HUES48 (cell line): ENCODE results near the gene ITPR1.

Experiments used
- H3K27ac ChIP-seq: one replicate; pipeline ENCODE4 v1.7.0; 2013; ENCODE audit warnings: low read depth, low read length, inconsistent platforms
- H3K27me3 ChIP-seq: 2 replicates; pipeline ENCODE4 v1.6.1; 2013; ENCODE audit warnings: mild to moderate bottlenecking, low read length; ENCODE audit not compliant: control insufficient read depth, insufficient read depth
- H3K36me3 ChIP-seq: 2 replicates; pipeline ENCODE4 v1.6.1; 2013; ENCODE audit warnings: low read length; ENCODE audit not compliant: control insufficient read depth, insufficient read depth
- H3K4me1 ChIP-seq: 2 replicates; pipeline ENCODE4 v1.6.1; 2013; ENCODE audit warnings: mild to moderate bottlenecking, low read length; ENCODE audit not compliant: control insufficient read depth, insufficient read depth
- H3K4me3 ChIP-seq: 2 replicates; pipeline ENCODE4 v1.5.1; 2013; ENCODE audit warnings: mild to moderate bottlenecking, low read depth, low read length
- H3K9ac ChIP-seq: 2 replicates; pipeline ENCODE4 v1.6.1; 2013; ENCODE audit warnings: mild to moderate bottlenecking, low read depth, low read length, moderate library complexity
- H3K9me3 ChIP-seq: 2 replicates; pipeline ENCODE4 v1.6.1; 2013; ENCODE audit warnings: low read length; ENCODE audit not compliant: control insufficient read depth, insufficient read depth

ITPR1 gene

DNA sequence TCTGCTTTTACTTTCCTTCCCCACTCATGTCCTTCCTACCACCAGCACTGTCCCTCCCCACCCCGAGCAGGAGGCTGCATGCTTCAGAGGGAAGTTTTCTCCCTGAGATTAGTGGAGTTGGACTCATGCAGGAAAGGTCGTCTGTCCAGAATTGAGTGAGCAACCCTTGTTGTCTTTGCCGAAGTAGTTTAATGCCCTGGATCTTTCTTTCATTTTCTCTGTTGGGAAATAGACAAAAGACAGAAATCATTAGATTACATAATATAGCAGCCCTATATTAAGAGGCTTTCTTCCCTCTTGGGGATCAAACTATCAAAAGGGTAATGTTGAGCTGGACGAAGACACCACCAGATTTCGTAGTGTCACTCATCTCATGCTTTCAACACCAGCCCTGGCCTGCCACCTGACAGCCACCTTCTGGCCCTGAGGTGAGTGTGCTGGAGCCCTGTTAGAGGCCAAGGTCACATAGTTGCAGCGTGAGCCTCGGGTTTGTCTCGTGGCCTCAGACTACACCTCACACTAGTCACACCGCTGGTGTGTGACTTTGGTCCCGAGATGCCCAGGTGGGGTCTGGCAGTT lies 231.0 kb downstream of the ITPR1 start:
- Histone ChIP-seq H3K27ac (no peak overlapping the region), H3K9ac (no peak overlapping the region)

DNA sequence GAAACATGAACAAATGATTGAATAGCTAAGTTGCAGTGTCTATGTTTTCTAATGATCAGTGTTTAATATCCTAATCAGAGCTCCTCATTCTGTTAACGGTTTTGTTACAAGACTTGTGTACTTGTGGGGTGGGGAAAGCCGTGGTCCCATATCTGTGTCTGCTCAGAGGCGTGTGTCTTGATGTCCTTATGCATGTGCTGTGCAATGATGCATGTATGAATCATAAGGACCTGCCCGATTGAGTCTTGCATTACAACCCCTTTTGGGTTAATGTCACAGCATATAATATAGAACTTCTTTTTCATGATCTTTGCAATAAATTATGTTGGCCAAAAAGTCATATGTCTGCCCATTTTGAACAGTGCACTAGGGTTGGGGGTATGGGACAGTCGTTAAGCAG lies 233.4 kb downstream of the ITPR1 start:
- Histone ChIP-seq H3K4me1 (peaks cover 10% of the 10 kb centered on the region), H3K36me3 (no peaks in the 10 kb centered on the region), H3K9me3 (no peaks in the 10 kb centered on the region), H3K27me3 (no peaks in the 10 kb centered on the region), H3K4me3 (no peak overlapping the region), H3K27ac (no peak overlapping the region), H3K9ac (no peak overlapping the region)

More for the DNA sequence above, 231.0 kb downstream of the ITPR1 start:
- Histone ChIP-seq H3K36me3 (no peaks in the 10 kb centered on the region), H3K9me3 (no peaks in the 10 kb centered on the region), H3K4me3 (no peak overlapping the region), H3K4me1 (peaks cover 15% of the 10 kb centered on the region), H3K27me3 (no peaks in the 10 kb centered on the region)

DNA sequence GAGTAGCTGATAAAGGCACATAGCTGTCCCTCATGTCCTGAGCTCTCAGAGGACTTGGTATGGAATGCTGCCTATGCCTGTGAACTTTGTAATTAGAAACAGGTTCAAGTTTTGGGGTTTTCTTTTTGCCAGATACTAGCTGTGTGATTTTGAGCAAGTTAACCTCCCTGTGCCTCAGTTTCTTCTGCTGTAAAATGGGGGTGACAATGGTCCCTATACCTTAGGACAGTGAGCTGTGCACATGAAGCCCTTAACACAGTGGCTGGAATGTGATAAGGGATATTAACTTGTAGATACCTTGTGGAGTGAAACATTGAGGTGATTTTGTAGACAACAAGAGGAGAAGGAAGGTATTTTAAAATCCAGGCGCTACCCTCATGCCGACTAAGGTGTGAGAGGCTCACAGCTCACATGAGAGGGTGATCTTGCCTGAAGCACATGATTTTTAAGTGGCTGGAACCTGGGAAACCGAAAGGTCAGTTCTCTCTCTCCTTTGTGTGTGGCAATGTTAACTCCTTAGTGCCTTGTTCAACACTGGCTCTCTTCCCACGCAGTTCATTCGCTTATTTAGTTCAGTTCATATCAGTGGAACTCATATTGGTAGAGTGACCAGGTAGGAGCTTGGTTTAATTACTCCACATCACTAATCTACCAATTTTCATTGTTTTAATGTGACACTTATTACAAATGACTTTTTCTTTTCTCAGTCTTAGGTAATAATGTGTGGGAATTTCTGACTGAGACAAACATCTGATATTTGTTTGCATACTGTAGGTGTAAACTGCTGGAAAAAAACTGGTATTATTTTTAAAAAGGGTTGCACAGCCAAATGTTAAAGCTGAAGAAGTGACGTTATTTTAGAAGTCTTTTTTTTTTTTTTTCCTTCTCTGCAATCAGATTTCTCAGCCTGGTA lies 236.2 kb downstream of the ITPR1 start:
- Histone ChIP-seq H3K4me3 (no peak overlapping the region), H3K27ac (no peak overlapping the region), H3K36me3 (no peaks in the 10 kb centered on the region), H3K9ac (no peak overlapping the region), H3K27me3 (no peaks in the 10 kb centered on the region), H3K9me3 (no peaks in the 10 kb centered on the region), H3K4me1 (peaks cover 14% of the 10 kb centered on the region)

DNA sequence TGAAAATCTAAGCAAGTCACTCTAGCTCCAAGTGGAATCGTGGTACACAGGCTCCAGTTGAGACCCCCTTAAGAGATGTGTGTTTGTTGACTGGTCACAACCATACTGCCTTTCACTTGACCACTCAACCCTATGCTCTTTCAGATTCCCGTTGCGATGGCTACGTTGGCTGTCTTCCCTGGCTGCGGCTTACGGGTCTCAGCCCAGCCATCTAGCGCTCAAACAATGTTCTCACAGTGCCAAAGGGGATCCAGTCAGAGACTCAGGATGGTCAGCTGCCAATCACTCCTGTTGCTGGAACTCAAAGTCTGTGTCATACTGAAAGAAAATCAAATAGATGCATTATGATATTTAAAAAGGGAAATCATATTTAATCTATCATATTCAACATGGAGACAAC lies 237.6 kb downstream of the ITPR1 start:
- Histone ChIP-seq H3K27ac (no peak overlapping the region), H3K36me3 (no peaks in the 10 kb centered on the region), H3K9me3 (no peaks in the 10 kb centered on the region), H3K9ac (no peak overlapping the region), H3K4me3 (no peak overlapping the region), H3K27me3 (no peaks in the 10 kb centered on the region), H3K4me1 (peaks cover 16% of the 10 kb centered on the region)

- Histone ChIP-seq H3K27ac (no peak overlapping the region), H3K4me3 (no peak overlapping the region), H3K9me3 (no peaks in the 10 kb centered on the region), H3K27me3 (no peaks in the 10 kb centered on the region), H3K9ac (no peak overlapping the region), H3K4me1 (peaks cover 16% of the 10 kb centered on the region), H3K36me3 (no peaks in the 10 kb centered on the region)
Observed at GRCh38 chr3:4731543-4732111, 238.5 kb downstream of the ITPR1 start.

GRCh38 chr3:4732925-4733324 lies 239.8 kb downstream of the ITPR1 start:
- Histone ChIP-seq H3K27ac (no peak overlapping the region), H3K4me3 (no peak overlapping the region), H3K9me3 (no peaks in the 10 kb centered on the region), H3K4me1 (peaks cover 16% of the 10 kb centered on the region), H3K9ac (no peak overlapping the region), H3K36me3 (no peaks in the 10 kb centered on the region), H3K27me3 (no peaks in the 10 kb centered on the region)

DNA sequence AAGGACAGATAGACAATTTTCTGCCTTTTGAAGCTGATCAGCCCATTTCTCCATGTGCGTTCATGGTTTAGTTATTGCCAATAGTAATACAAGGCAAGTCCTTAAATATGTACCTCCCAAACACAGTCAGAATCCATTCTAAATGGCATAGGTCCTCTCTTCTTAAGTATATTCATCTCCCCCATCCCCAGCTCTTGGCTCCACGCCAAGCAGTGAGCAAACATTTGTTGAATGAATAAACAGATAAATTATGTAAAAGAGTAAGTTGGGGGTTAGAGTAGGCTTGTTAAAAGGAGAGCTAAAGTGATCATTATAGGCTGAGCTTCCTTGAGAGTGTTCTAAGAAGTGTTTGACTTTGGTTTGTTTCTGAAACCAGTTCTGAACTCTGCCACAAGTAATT lies 241.3 kb downstream of the ITPR1 start:
- Histone ChIP-seq H3K4me3 (no peak overlapping the region), H3K27ac (no peak overlapping the region), H3K36me3 (no peaks in the 10 kb centered on the region)

DNA sequence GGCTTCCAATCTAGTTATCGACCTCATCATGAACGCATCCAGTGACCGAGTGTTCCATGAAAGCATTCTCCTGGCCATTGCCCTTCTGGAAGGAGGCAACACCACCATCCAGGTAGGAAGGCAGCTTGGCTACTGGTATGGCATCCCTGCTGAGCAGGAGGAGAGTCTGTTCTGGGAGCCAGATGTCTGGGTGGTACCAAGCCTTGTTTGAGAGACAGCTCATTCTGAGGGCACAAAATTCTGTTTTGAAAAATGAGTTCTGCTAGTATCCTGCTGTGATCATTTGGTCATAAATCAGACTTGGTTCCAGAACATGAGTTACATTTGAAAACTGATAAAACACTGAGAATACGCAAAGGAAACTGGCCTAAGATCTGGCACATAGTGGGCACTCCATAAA lies 242.1 kb downstream of the ITPR1 start:
- Histone ChIP-seq H3K36me3 (no peaks in the 10 kb centered on the region), H3K4me3 (no peak overlapping the region), H3K27ac (no peak overlapping the region), H3K27me3 (no peaks in the 10 kb centered on the region), H3K4me1 (peaks cover 16% of the 10 kb centered on the region), H3K9me3 (no peaks in the 10 kb centered on the region), H3K9ac (no peak overlapping the region)

More for the DNA sequence above, 241.3 kb downstream of the ITPR1 start:
- Histone ChIP-seq H3K4me1 (peaks cover 16% of the 10 kb centered on the region), H3K9me3 (no peaks in the 10 kb centered on the region), H3K9ac (no peak overlapping the region), H3K27me3 (no peaks in the 10 kb centered on the region)

GRCh38 chr3:4736284-4736861 lies 243.2 kb downstream of the ITPR1 start:
- peaks cover 11% of the 10 kb centered on the region; the same call in 1 of the 2 replicates for H3K4me1 ChIP-seq
- no peak overlapping the region for H3K9ac ChIP-seq
- no peak overlapping the region for H3K4me3 ChIP-seq
- H3K27ac ChIP-seq, result no peak overlapping the region
- H3K27me3 ChIP-seq, result no peaks in the 10 kb centered on the region
- no peaks in the 10 kb centered on the region for H3K9me3 ChIP-seq
- H3K36me3 ChIP-seq, result no peaks in the 10 kb centered on the region

- Histone ChIP-seq H3K4me1 (peaks cover 4% of the 10 kb centered on the region; the same call in 1 of the 2 replicates), H3K9ac (no peak overlapping the region)
Observed at GRCh38 chr3:4738737-4739274, 245.7 kb downstream of the ITPR1 start.

More at GRCh38 chr3:4738737-4739274, 245.7 kb downstream of the ITPR1 start:
- Histone ChIP-seq H3K4me3 (no peak overlapping the region), H3K27ac (no peak overlapping the region), H3K36me3 (no peaks in the 10 kb centered on the region), H3K27me3 (no peaks in the 10 kb centered on the region), H3K9me3 (no peaks in the 10 kb centered on the region)
